ENCODE measurements around the gene UCK1.

UCK1 gene

GRCh38 chr9:131530920-131531832 is at the start of gene UCK1:
Gene UCK1, minus strand, starts transcription at chr9:131531263. Its CDS starts 89 bp downstream, at chr9:131531174.
- no peak for TF ChIP-seq CTCF (conservative IDR thresholded peaks at IDR 0.05)
- peak; percentile 76 for TF ChIP-seq ZFX (IDR thresholded peaks at IDR 0.05)
- H3K27ac ChIP-seq, result peak within 1 kb of the TSS; percentile 86

GRCh38 chr9:131580358-131580757 is 49.3 kb upstream of the UCK1 start:
- no peak for TF ChIP-seq ZFX (IDR thresholded peaks at IDR 0.05)
- no peak for TF ChIP-seq CTCF (conservative IDR thresholded peaks at IDR 0.05)
- H3K27ac ChIP-seq, result no peak overlapping the region

- H3K27ac ChIP-seq, result no peak overlapping the region
- TF ChIP-seq ZFX (IDR thresholded peaks at IDR 0.05), result no peak
- TF ChIP-seq CTCF (conservative IDR thresholded peaks at IDR 0.05), result no peak
Observed at GRCh38 chr9:131579789-131580211, 48.7 kb upstream of the UCK1 start.

GRCh38 chr9:131578731-131579504 is 47.9 kb upstream of the UCK1 start:
- H3K27ac ChIP-seq, result no peak overlapping the region
- no peak for TF ChIP-seq ZFX (IDR thresholded peaks at IDR 0.05)
- no peak for TF ChIP-seq CTCF (conservative IDR thresholded peaks at IDR 0.05)

DNA sequence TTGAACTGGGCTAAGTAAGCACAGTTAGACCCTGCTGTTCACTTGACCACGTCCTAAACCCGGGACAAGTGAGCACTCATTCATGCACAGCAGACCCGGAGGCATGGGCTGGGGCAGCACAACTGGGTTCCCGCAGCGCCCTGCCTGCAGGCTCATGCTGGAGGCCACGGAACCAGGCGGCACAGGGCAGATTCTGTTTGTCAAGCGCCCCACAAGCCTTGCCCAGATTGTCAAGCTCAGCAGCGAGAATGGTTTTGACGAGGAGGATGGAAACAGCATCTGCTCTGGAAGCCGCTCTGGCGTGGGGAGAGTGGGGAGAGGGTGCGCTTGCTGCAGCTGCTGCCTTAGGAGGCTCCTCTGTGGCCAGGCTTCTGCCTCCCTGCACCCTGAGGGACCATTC is 47.0 kb upstream of the UCK1 start:
- TF ChIP-seq CTCF (conservative IDR thresholded peaks at IDR 0.05) (no peak), ZFX (IDR thresholded peaks at IDR 0.05) (no peak)
- no peak overlapping the region for H3K27ac ChIP-seq

DNA sequence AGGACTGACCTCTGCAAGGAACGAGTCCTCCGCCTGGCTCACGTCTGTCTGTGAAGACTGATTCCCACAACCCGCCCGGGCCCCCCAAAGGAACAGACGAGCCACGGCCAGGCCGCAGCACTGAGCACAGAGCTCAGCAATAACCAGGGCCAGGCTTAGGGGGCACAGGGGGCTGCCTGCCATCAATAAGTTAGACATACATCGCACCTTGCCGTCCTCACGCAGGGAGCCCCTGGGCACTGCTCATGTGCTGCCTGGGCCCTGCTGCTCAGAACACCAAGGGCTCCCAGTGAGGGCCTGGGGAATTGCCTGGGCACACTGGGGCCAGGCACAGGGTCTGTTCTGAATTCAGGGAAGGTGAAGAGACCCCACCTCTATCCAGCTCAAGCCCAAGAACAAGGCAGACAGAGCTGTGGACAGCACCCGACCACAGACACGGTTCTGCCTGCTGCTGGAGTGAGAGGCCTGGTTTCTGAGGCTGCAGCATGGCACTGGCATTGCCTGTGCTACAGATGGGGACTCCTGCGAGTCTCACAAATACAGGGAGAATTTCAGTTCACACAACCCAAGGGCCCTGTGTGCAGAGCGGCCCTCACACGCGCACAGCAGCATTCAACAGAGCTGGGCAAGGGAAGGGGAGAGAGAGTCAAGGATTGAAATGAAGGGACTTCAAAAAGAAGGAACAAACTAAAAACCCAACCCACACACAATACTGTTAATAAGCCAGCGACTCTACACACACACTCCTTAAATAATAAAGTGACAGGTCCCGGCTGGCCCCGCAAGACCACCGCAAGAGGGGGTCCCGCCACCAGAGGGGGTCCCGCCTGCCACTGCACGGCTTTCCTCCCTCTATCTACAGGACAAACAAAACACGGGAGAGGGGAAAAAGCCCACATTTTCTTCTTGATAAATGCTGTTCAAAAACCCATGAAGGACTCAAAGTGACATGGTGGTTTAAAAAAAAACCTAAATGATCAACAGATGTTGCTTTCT is 46.2 kb upstream of the UCK1 start:
- H3K27ac ChIP-seq, result no peak overlapping the region
- TF ChIP-seq ZFX (IDR thresholded peaks at IDR 0.05) (no peak), CTCF (conservative IDR thresholded peaks at IDR 0.05) (no peak)
